Posterior cingulate gyrus (tissue), 11 donors: Measurements from ENCODE around the gene UBL3.

ENCODE experiments used
- DNase-seq, 10 donors: peaks; one replicate each; pipeline versions ENCODE4 v3.0.0 to v3.0.0-alpha.2; 2020 to 2021; ENCODE audit warnings: mixed read lengths in 3 of 10
- intact Hi-C: fragments of 100-400 bp; cut with DNase I; formaldehyde crosslinking; loops from one replicate; pipeline ENCODE4 v1.15.1; 2023

UBL3 gene, protein sequence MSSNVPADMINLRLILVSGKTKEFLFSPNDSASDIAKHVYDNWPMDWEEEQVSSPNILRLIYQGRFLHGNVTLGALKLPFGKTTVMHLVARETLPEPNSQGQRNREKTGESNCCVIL

DNA sequence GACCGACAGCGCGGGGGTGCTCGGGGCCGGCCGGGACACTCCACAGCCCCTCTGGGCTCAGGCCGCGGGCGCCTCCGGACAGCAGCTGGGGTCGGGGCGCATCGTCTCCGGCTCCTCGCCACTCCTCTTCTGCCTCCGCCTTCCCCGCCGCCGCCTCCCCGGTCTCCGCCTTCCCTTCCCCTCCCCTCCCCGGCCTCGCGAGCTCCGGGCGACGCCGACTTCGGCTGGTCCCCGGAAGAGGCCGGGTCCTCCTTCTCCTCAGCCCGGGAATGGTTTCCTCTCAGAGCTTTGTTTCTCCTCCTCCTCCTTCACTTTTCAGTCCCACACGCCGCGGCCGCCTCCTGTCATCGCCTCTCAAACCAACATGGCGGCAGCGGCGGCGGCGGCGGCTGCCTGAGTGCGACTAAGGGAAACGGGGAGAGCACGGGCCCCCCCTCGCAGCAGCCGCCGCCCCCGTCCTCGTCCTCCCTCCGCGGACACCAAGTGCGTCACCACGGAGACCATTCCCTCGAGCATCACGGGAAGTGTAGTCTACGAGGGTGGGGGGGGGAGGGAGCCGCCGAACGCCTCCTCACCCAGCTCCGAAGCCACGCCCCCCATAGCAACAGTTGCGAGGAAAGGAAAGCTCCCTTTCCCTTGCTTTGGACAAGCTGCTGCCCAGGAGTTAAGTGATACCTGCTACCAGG is at the start of gene UBL3:
Gene UBL3 (minus strand): TSS at position 405 of the 686 bp plus-strand sequence. CDS start 1,079 bp downstream, outside the sequence.
- DNase-seq = peak; percentile 92 to 99 (median 96)
- intact Hi-C loops = loop anchor here (2.0 kb wide), 1 partner anchor 262 kb away; no protein-coding TSS in a partner anchor

DNA sequence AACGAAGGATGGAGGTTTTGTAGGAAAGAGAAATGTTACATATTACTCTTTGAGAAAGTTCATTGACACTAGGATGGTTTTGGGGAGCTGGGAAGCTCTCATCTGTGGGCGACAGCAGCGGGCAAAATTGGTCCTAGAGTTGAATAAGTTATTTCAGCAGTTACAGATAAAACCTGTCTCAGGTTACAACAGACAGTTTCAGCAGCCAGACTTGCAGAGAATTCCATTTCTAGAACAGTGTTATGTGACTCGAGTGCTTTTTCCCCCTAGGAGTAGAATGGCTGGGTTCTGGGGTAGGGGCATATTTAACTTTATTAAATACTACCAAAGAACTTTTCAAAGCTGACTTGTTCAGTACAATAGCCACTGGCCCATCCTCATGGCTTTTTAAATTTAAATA is 46.7 kb upstream of the UBL3 start:
- no peak for DNase-seq
- intact Hi-C loops = no loop called here

DNA sequence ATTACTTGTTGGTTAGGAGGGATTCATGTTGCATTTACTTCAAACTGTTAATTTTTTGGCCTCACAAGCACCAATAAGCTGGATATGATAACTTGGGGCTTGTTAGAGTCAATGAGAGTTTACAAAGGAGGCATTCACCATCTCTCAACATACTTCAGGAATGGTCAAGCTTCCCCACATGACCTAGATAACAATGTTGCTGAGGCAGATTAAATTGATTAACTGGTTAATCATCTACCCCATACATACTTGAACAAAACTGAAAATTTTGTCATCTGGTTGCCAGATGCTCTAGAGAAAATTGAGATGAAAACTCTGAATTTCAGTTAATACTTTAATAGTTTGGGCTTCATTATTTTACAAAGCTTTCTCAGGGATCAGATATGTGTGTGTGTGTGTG is 43.0 kb upstream of the UBL3 start:
- intact Hi-C loops = no loop called here

DNA sequence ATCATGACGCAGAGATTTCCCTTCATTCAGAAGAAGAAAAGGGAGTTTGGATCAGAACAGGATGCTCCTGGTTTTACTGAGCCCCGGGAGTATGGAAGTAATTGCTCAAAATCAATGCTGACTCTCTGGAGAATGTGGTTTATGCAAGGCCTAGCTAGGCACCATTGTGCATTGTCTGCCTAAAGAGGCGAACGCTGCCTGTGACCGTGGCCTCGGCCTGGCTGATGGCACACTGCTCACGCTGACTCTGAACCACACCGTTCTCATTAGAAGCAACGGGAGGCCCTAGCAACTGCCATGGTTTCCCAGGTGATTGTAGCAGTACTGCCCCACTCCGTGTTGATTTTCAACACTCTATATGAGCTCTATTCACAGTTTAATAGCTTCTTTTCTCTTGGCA is 41.7 kb upstream of the UBL3 start:
- peak in 9 of 10 donors; percentile 25 to 94 (median 52) for DNase-seq

More for the DNA sequence above, 43.0 kb upstream of the UBL3 start:
- DNase-seq = no peak

DNA sequence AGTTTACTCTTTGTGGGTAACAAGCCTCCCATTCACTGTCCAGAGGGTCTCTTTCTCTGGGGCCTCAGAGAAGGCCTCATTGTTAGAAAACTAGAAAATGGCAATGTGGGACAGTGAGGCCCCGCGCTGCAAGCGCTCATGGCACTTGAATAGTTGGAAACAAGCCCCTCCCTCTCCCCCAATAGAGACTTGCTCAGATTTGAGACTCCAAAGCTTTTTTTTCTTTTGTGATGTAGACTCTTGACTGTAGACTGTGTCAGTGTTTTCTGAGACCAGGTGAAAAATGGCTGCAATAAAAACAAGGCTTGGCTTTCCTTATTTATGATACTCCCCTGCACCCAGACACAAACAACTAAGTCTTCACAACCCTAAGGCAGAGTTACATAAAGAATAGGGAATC is 38.7 kb upstream of the UBL3 start:
- DNase-seq = no peak
- intact Hi-C loops = no loop called here

More for the DNA sequence above, 41.7 kb upstream of the UBL3 start:
- intact Hi-C loops = no loop called here

DNA sequence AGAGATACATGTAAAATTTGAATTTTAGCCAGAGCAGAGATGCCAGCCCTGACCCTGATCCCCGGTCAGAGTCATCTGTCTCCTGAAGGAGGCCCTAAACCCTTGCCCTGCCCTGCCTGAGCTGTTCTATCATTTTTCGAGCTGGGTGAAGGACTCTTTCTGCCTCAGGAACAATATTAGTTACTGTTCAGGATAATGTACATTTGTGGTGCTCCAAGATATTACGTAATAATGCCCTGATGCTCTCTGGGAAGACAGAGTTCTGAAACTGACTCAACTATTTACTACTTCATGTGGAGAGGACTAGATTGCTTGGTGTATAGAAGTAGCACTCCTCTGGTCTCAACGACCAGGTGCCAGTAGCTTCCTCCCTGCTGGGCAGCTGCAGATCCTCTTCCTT is 37.9 kb upstream of the UBL3 start:
- intact Hi-C loops = no loop called here
- no peak for DNase-seq

DNA sequence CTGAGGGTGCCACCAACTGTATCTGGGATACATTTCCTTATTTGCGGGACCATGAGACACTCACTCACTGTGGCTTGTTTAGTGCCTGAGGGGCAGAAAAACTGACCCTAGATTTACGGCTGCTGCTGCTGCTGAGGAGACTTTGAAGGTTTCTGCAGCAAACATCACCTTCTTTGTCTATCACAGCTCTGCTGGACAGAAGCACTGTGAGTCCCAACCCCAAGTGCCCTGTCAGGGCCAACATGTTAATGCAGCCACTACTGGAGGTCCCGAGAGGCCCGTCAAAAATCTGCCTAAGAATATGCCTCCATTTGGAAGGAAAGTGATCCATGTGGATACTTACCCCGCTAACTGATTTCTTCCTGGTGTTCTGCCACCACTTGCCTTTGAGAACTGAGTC is 37.3 kb upstream of the UBL3 start:
- no peak for DNase-seq
- intact Hi-C loops = no loop called here

DNA sequence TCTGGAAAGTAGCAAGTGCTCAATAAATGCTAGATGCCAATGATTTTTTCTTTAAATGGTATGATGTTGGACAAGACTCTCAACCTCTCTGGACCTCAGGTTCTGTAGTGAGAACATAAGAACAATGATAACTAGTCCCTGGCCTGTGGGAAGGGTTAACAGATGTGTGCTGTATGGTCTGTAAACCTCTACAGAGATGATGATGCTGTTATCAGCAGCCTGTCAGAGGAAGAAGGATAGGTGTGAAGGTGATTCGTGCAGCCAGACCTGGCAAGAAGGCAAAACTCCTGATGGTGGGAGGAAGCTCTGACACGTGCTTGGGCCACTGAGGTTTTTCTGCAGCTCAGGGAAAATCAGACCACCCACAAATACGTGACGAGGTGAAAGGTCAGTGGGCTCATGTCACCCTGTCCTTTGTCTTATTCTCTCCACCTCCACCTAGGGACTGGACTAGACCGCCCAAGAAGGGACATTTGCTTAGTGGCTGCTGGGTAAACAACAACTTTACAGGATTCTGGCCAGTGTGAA is 36.7 kb upstream of the UBL3 start:
- intact Hi-C loops = no loop called here
- DNase-seq = no peak

DNA sequence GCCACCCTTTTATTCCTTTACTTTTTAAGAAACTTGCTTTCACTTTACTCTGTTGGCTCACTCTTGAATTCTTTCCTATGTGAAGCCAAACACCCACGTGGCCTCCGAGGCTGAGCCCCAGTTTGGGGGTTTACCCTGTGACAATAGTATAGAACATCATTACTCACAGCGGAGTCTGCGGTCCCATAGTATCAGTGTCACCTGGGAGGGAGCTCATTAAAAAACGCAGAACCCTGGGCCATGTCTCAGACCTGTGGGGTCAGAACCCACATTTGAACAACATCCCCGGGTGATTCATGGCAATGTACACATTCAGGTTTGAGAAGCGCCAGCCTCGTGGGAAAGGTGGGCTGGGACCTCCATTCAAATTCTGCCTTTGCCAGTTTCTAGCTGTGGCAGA is 36.0 kb upstream of the UBL3 start:
- intact Hi-C loops = no loop called here

DNA sequence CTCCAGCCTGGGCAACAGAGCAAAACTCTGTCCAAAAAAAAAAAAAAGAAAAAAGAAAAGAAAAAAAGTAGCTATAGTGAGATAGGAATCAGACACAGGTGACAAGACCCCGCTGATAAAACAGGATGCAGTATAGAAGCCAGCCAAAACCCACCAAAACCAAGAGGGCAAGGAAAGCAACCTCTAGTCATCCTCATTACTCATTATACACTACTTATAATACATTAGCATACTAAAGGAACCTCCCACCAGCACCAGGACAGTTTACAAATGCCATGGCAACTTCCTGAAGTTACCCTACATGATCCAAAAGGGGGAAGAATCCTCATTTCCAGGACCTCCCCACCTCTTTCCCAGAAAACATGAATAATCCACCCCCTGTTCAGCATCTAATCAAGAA is 35.6 kb upstream of the UBL3 start:
- intact Hi-C loops = no loop called here

More for the DNA sequence above, 36.0 kb upstream of the UBL3 start:
- no peak for DNase-seq

DNA sequence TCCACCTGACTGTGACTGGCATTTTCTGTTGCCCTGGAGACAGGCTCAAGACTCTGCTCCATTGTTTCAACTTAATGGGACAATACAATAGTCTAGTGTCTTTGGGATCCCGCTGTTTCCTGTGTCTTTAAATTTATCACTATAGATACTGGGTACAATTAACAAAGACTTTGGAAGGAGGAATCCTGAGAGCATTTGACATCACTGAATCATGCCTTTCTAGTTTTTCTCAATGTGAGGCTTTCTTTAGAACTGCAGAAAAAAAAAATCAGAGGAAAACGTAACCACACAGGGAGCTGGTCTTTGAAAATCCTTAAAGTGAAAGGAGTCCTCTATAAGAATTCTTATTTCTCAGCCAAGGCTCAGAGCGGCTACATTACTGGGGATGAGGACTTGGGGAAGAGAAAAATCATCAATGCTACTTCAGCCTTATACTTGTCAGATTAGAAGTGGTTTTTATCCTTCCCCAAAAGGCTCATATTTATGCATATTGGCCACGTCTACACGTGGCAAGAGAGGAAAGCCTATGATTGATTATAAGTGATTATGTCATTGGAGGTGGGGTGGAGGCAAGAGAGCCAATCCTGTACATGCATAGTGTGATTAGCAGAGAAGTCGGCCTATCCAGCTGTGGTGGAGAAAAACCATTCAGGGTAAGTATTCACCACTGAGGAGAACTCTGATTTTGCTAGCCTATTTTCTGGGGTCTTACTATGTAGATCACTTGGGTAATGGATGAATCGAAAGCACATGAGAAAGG is 34.4 kb upstream of the UBL3 start:
- peak in 1 of 10 donors; percentile 15 for DNase-seq
- intact Hi-C loops = no loop called here

More for the DNA sequence above, 35.6 kb upstream of the UBL3 start:
- DNase-seq = no peak

DNA sequence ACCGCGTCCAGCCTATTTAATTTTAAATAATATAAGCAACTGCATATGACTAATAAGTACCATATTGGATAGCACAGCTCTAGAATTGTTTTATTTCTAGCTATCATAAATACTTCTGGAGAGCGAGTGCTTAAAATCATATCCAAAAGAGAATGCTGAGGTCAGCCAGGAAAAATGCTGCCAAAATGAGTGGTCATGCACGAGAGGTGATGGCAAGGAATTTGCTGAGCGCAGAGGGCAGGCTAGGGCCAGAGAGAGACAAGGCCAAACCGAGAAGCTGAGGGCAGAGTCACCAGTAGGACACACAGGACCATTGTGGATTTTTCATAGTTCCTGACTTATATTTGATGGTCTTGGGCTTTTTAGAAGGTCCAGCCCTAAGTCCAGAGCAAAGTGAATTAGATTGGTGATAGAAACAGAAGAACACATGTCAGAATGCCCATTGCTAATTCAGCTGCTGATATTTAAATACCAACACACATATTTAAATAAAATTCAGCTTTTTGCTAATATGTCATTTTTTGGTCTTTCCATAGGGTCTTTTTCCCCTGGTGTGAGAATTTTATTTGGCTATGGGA is 33.6 kb upstream of the UBL3 start:
- DNase-seq = no peak
- intact Hi-C loops = no loop called here

DNA sequence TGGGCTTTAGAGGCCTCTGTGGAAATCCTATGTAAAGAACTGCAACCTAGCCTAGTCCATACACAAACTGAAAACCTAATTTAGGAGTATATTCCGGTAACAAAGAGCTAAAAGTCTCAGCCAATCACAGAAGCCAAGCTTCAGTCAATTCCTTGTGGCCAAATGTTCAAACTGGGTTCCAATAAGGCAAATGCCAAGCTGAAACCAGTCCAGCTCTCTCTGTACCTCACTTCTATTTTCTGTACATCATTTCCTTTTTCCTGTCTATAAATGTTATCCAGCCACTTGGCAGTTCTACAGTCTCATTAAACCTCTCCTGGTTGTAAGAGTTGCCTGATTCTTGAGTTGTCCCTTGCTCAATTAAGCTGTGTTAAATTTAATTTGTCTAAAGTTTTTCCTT is 31.7 kb upstream of the UBL3 start:
- DNase-seq = no peak
- intact Hi-C loops = no loop called here

DNA sequence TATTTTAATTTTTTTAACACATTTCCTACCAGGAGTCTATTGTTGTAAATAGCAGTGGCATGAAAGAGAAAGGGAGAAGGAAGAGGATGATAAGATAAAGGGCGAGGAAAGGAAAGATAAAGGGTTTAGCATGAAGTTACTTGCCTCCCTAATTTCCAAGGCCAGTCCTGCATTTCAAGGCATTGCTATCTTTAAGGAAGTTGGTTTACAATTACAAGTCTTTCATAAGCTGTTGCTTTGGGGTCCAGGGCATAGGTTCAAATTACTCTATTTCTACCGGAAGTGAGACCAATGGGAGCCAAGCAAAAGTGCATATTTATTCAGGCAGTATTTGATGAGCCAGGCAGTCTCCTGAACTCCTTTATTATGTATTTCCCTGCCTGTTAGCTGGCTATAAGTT is 27.7 kb upstream of the UBL3 start:
- DNase-seq = no peak
- intact Hi-C loops = no loop called here

DNA sequence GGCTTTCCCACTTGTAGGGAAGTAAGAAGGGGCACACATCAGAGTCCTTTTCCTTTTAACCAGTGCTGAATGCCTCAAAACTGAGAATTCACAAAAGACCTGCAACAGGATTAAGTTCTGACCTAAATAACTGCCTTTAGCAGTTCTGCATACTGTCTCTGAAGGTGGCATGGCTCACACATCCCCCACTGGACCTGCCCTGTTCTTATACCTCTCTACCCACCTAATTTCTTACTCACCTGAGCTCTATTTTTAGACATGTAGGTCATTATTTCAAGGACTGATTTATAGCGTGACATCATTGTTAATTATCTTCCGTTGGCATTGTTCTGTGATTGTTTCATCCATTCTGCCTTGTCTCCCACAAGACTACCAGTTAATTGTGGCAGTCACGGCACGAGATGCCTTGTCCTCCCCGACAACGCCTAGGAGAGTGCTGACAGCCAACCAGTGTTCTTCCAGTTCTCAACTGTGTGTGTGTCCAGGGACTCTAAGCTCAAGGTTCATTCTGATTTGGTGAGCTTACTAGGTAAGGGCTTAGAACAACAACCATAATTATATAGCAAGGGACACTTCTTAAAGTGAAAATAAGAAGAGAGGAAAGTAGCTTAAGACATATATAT is 27.1 kb upstream of the UBL3 start:
- no peak for DNase-seq
- intact Hi-C loops = no loop called here

DNA sequence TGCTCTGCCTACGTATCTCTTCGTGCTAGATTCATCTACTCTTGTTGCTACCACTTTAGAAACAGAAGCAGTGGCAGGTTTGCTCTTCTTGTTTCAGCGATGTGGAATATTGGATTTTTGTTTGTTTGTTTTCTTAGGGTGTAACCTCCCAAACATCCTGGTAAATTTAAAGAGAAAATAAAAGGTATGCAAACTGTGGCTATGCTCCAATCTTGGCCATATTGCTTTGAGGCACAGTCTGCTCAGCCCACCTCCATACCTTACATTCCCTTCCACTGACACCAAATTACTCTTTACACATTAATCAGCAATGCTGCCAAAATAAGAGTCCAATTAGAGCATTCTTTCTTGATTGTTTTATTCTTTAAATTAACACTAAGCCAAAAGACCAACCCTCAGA is 25.2 kb upstream of the UBL3 start:
- no peak for DNase-seq
- intact Hi-C loops = no loop called here

DNA sequence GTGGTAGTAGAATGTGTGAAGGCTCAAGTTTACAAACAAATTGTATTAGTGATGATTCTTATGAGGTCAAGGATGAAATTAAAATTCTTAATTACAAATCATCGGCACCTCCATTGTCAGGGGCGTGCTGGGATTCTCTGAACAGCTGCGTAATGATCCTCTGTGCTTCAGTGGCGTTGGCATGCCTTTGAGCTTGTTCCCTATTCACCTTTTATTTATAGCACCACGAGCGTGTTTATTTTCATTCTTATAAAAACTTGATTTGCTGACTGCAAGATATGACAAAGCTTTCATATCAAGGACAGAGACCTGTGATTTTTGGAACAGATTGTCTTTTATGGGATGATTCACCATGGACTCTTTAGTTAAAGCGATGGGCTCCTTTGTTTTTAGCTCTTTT is 18.2 kb upstream of the UBL3 start:
- no peak for DNase-seq

DNA sequence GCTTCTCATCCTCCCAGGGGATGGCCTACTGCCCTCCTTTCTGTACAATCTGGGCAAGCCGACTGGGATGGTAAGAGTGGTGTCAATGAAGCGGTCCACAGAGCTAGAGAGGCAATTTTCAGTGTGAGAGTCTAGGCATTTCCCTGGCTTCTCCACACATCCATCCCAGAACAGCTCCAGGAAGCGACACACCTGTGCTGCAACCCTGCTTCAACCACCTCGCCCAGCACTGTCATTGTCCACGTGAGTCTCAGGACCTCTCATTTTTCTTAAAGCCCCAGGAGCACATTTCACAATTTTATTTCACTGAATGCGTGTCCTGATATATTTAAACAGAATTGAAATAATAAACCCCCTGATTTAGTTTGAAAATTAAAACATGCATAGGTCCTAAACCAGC is 15.5 kb upstream of the UBL3 start:
- intact Hi-C loops = no loop called here
- no peak for DNase-seq

More for the DNA sequence above, 18.2 kb upstream of the UBL3 start:
- intact Hi-C loops = no loop called here

DNA sequence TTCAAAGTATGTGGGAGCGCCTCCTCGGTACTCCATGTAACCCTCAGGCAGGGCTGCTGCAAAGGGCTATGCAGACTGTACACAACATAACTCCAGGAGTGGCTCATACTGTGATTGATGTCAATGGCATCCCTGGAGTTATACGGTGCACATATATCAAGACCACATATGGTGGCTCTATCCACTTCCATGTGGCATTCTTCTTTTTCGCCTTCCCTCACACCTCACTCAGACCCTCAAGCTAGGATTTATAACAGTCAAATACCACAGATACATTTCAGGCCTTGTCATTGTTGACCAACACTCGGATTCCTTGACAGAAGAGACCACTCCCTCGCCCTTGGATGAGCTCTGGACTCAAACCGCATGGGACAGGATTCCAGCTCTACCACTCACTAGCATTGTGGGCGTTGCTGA is 11.3 kb upstream of the UBL3 start:
- DNase-seq = no peak
- intact Hi-C loops = no loop called here

DNA sequence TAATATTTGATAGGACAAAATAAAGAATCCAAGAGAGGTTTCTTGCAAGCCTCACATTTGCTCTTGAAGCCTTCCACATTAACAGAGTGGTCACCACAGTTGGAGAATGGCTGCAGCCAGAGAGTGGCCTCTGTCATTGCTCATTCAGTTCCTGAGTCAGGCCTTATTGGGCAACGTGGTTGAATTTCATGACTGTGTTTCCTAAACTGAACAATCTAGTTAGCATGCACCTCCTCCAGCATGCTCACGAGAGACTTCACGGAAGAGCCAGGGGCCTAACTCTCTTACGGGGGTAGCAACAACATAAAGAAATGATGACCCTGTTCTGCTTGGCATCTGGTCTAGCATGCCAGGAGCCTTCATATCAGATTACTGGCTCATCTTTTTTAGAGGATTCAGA is 9.6 kb upstream of the UBL3 start:
- intact Hi-C loops = no loop called here
- DNase-seq = no peak

DNA sequence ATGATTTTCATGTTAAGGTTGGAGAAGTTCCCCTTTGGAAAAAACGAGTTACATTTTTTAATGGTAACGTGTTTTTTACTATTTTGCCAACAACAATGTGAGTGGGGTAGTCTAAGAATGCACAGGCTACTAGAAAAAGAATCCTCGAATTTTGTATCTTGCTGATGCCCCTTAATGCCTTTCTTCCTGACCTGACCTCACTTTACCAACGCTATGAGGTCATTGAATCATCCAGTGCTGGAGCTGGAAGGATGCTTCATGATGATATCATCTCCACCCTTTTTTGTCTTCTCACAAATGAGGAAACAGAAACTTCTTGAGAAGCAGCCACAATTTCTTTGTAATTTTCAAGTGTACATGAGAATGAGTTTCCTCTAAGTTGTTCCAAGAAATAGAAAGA is 8.2 kb upstream of the UBL3 start:
- DNase-seq = no peak
- intact Hi-C loops = no loop called here
